RPMI7951 (cell line): Measurements from ENCODE around the gene COLEC12. TPM values are rescaled to one million over a fixed set of nuclear protein-coding genes. Genes with fewer than 3 reads are reported as not detected.

Source experiments
- DNase-seq: peaks from one replicate; pipeline ENCODE4 v3.0.0-alpha.2; 2012; ENCODE audit warnings: low read depth
- total RNA-seq: library from RNA; depleted of rRNA; stranded (reverse); fragments of >200 nt; shearing (Covaris generic); gene quantifications from 2 replicates; pipeline ENCODE4 v1.2.3, GENCODE V29; 2014

COLEC12 gene
- total RNA-seq, 1 experiment from 2014 or later = 95.0 TPM

GRCh38 chr18:415047-415446, 85.5 kb downstream of the COLEC12 start:
- DNase-seq = no peak

GRCh38 chr18:413233-413632, 87.3 kb downstream of the COLEC12 start:
- DNase-seq = peak; percentile 68

DNA sequence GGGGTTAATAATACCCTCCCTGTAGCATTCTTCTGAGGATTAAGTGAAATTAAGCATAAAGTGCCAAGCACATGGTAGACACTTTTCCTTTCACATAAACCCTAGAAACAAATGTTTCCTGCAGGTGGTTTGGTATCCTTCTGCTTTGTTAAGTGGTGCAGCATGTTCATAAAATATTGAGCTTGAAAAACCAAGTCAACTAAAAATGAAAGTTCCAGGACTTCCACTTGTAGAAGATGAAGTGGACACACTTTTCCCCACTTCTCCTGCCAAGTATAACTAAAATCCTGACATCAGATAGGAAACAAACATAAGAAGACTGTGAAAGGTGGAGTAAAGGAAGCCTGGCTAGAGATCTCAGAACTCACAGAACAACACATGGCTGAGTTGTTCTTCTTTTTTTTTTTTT, 90.5 kb downstream of the COLEC12 start:
- DNase-seq = no peak

GRCh38 chr18:408367-408766, 92.1 kb downstream of the COLEC12 start:
- no peak for DNase-seq

DNA sequence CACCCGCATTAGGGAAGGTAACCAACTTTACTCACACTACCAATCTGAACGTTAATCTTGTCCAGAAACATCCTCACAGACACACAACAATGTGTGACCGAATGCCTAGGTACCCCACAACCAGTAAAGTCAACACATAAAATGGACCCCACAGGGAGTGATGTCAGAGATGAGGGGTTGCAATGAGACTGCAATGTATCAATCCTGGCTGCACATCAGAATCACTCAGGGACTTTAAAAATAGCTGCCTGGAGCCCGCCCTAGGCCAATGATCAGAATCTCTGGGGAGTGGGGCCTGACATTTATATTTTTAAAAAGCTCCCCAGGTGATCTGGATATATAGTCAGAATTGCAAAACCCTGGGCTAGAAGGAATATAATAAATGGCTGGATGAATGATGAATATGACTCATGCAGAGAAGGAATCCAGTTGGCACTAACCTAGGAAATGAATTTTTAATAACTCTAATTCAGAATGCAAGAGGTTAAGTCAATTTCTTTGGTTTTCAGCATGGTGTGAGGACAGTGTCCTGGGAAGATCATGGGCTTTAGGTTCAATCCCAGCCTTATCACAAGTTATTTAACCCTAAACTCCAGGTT, 92.8 kb downstream of the COLEC12 start:
- no peak for DNase-seq

GRCh38 chr18:407191-407590, 93.3 kb downstream of the COLEC12 start:
- no peak for DNase-seq

- no peak for DNase-seq
Measured at GRCh38 chr18:406677-407076, 93.8 kb downstream of the COLEC12 start.

- DNase-seq = peak; percentile 53
Measured at GRCh38 chr18:405006-405405, 95.5 kb downstream of the COLEC12 start.

- DNase-seq = no peak
Measured at GRCh38 chr18:404061-404636, 96.4 kb downstream of the COLEC12 start.

GRCh38 chr18:402129-402528, 98.4 kb downstream of the COLEC12 start:
- no peak for DNase-seq

DNA sequence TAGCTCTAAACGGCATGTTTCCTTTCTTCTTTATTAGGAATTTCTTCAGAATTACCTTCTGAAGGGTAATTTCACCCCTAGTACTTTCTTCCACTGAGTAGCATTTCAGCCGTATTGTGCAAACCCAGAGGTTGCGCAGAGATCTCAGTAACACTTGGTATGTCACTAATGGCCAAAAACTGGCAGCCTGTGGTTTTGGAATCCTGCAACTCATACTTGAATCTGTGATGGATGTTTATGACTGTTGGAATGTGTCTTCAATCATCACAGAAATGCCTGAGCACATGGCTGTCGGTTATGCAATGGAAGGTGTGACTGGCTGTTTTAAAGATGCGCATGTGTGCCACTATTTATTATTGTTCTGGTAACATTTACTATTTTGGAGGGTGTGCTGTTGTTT, 100.0 kb downstream of the COLEC12 start:
- DNase-seq = peak; percentile 85

DNA sequence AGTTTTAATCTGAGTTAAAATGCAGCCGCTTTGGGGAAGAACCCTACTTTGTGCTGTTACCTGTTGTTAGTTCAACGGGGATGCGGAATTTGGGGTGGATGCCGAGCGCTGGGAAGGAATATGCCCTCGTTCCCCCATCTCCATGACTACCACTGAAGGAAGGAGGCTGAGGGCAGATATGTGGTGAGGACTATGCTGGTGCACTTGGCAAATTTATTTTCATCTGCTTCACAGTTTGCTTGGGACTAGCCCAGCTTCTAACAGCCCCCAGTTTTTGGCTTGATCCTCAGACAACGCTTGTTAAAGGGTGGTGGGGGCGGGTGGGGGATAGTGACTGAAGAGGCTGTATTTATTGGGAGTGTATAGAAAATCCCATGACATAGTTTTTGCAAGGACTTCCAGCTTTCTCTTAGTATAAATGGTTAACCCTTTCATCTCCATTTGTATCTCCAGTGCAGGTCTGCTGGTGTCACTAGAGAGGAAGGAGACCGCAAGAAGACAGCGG, 100.8 kb downstream of the COLEC12 start:
- no peak for DNase-seq

DNA sequence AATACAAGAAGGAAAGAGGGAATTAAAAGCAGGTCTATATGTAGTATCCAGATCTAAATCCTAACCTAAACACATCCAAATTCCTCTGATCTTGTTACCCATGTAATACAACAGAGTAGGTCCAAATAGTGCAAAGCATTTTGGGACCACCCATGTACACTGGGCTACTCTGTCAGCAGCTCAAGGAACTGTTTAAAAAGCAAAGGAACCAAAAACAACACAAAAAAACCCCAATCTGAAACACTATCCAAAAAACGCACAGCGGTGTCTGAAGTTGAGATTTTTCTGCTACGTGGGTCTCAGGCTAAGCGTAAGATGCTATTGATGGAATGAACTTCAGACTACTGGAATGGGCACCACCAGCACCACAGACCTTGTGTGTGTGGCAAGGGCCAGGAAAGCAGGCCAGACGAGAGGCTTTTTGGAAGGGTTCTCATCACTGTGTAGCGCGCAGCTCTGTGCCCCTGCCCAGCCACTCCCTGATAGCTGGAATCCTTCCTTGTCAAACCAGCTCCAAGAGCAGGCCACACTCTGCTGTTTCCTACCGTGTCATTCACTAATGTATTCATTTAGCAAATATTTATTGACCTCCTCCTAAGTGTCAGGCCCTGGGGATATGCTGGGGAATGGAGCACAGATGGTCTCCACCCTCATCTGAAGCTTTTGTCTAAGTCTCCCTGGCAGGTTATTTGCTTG, 101.4 kb downstream of the COLEC12 start:
- peak; percentile 57 for DNase-seq

DNA sequence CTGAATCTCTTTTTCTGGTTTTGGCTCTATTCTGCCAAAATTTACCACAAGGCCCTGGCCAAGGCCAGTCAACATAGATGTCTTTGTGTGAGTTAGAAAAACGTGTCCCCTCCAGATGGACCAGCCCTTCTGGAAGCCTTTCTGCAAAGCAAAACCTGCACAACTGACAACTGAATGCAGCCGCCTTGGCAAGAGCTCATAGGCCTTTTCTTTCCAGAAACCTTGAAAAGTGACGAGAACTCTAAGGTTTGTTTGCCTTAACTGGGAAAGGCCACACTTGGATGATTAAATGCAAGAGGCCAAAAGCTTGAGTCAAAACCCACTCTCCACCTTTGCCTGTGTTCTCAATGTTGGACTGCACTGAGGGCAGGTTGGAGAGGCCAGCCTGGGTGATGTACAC, 103.9 kb downstream of the COLEC12 start:
- DNase-seq = no peak

GRCh38 chr18:396251-396555, 104.3 kb downstream of the COLEC12 start:
- DNase-seq = no peak

DNA sequence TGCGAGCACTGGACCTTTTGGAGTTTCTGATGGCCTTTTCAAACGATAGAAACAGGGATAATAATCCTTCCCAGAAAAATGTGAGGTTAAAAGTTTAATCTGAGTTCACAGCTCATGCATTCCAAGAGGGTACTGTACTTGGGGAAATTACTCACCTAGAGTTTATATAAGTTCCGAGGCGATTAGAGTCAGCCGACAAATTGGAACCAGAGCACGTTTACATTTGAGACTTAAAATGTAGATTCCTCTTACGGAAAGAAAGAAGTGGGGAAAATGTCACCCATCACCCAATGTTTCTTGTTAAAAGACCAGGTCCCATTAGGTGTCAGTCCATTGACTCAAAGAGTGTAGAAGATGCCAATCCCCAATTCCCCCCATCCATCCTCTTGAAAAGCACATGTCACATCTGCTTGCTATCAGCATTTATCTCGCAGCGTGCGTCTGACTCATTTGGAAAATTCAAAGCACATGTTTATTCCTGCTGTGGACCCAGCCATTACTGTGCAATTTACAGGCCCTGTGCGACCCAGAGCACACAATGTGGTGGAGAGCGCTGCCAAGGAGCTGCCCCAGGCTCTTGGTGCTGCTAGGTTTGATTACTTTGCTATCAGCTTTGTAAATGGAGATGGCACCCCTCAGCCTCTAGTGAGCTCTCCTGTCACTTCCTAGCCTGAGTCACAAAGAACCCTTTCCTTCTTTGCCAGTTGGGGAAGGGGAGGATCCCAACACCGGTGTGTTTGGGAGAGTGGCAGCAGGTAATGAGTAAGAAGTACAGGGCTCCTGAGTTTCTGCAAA, 104.8 kb downstream of the COLEC12 start:
- peak; percentile 98 for DNase-seq

DNA sequence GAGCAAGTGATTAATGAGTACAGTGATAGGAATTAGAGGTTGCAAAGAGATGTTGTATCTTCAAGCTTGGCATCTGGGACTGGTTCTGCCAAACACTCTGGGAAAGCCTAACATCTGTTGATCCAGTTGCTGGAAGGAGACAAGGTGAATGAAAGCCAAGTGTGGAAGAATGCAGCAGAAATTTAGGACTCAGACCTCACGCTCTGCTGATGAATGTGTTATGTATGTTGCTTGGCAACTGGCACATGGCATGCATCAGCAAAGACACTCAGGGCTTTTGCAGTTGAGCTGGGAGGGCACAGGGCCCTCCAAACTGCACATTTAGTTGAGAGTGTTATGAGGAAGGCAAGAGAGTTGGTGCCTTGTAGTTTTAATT, 105.5 kb downstream of the COLEC12 start:
- peak; percentile 98 for DNase-seq

DNA sequence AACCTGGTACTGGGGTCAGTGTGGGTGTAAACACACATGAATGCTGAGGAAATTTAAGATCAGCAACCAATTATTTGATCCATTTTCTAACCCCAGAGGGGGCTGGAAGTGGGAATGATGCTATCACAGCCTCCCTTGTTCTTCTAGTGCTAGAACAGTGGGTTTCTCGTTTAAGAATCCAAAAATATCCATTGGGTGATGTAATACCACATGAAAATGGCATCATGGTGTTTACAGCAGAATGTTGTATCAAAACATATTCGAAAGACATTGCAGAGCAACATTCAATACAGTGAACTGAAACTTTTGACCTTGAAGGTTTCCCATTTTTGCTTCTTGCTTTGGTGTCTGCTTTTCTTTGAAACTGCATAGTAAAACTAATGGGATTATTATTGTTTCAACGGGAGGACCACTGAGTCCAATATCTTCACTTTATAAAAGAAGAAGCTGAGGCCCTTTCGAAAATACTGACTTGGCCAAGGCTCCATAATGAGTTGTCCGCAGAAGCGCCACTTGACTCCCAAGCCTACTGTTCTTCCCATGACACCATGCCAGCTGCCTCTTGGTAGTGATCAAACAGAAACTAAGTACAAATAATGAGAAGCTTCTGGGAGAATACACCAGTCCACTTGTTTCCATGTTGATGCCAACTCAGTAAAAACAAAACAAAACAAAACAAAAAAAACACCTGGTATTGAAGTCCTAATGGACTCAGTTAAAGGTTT, 106.1 kb downstream of the COLEC12 start:
- no peak for DNase-seq

DNA sequence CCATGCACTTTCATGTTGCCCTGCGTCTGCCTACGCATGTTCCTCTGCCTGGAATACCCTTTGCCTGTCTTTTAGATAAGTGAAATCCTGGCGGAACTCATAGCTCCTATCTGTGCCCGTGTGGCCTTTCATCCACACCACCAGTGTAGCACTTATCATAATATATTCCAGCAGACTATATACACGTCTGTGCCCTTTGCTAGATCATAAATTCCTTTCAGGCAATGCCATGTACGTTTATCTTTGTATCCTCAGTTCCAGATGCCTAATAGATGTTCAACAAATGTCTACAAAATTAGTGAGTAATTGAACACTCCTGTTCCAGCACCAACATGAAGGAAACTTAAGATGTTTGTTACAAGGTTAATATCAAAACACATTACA, 106.9 kb downstream of the COLEC12 start:
- DNase-seq = no peak

DNA sequence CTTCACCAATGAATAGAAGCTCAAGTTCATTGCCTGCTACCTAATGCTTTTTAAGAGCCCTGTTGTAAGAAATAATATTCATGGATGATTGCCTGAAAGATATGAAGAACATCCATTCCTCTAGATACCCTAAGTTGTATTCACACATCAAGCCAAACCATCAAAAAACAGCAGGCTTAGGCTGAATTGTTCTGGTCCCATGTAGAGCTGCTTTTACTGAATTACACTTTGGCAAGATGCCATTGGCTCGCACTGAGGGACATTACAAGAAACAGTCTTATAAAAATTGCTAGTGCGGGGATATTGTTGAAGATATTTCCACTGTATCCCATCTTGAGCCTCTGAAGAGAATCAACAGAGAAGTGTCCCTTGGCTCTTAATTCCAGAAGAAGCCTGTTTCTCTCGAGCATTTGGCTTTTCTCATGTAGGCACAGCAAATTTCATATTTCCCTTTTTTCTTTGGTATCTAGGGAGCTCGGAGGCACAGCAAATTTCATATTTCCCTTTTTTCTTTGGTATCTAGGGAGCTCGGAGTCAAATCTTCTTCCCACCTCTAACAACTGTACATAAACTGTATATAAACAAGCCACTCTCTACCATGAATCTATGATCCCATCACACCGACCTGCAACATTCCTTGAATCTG, 107.5 kb downstream of the COLEC12 start:
- no peak for DNase-seq

- DNase-seq = no peak
Measured at GRCh38 chr18:390741-391478, 109.6 kb downstream of the COLEC12 start.
